GM12872 (cell line): Measurements from ENCODE around the gene PTPRE.

Source experiments
- TF ChIP-seq, protein P1 (sequence below): IDR thresholded peaks from 3 replicates; pipeline ENCODE4 v1.5.1; 2011; ENCODE audit warnings: low read depth, mild to moderate bottlenecking, low read length, moderate library complexity; ENCODE audit not compliant: insufficient read depth

The PTPRE gene

DNA sequence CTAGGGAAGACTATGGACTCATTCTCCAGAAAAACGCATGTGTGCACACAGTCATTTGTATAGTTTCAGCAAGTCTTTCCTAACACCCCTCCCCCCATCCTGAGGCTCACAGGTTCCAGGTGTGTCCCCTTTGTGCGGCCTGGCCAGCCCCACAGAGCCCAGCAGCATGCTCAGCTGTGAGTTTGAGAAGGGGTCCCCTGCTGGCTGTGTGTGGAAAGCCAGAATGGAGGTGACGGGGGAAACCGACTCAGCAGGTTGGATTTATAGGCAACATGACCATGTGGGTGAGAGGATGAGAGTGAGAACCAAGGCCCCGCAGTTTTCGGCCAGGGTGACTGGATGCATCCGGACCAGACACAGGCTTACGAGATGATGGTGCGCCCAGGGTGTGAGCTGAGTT, 9.9 kb downstream of the PTPRE start:
- TF ChIP-seq, protein P1, sequence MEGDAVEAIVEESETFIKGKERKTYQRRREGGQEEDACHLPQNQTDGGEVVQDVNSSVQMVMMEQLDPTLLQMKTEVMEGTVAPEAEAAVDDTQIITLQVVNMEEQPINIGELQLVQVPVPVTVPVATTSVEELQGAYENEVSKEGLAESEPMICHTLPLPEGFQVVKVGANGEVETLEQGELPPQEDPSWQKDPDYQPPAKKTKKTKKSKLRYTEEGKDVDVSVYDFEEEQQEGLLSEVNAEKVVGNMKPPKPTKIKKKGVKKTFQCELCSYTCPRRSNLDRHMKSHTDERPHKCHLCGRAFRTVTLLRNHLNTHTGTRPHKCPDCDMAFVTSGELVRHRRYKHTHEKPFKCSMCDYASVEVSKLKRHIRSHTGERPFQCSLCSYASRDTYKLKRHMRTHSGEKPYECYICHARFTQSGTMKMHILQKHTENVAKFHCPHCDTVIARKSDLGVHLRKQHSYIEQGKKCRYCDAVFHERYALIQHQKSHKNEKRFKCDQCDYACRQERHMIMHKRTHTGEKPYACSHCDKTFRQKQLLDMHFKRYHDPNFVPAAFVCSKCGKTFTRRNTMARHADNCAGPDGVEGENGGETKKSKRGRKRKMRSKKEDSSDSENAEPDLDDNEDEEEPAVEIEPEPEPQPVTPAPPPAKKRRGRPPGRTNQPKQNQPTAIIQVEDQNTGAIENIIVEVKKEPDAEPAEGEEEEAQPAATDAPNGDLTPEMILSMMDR: no peak

DNA sequence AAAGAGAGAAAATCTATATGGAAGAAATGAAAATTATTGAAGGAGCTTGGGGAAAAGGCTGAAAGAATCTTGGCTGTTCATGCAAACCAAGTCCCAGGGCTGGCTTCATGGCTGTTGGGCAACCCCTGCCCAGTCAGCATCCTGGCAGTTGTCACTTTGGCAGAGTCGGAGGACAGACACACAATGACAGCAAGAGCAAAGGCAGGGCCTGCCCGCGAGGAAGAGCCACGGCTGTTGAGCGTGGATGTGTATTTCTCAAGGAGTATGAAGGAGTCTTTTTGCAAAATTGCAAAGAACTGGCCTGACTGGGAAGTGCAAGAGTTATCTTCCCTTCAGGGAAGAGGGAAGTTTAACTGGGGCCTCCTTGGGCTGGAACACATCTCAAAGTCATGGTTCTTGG, 11.7 kb downstream of the PTPRE start:
- TF ChIP-seq, protein P1: no peak

DNA sequence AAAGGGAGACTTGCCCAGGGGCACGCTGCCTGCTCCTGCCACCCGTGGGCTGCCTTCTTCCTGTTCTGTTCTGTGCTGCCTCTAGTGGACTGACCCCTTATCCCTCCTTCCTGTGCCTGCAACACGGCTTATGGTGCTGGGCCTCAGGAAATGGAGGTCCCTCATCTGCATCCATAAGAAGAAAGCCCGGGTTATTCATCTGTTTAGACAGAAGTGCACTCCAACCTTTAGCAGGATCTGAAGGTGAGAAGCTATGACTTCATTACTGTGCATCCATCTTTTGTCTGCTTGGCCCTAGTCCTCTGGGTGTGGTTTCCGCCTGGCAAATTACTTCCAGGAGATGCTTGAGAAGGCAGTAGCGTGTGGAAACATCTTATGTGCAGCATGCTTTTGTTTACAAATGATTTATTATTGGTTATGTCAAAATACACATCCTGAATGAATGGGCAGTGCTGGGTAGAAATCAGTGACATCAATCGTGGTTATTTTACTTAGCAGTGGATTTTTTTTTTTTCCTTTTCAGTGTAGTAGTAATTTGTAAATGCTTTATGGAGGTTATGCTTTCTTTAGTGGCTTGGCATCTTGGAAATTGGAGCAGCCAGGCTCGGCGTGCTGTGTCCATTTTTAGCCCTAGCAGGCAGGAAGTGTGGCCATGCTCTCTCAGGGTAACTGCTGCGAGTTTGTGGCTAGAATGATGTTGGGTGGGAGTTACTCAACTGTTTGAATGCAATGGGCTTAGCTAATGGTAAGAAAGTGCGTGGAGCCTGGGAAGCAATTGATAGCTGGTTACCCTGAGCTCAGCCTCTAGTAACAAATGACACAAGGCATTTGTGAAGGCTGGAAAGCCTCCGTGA, 12.7 kb downstream of the PTPRE start:
- TF ChIP-seq, protein P1: peak; percentile 30; the same call in 1 of the 3 replicates

DNA sequence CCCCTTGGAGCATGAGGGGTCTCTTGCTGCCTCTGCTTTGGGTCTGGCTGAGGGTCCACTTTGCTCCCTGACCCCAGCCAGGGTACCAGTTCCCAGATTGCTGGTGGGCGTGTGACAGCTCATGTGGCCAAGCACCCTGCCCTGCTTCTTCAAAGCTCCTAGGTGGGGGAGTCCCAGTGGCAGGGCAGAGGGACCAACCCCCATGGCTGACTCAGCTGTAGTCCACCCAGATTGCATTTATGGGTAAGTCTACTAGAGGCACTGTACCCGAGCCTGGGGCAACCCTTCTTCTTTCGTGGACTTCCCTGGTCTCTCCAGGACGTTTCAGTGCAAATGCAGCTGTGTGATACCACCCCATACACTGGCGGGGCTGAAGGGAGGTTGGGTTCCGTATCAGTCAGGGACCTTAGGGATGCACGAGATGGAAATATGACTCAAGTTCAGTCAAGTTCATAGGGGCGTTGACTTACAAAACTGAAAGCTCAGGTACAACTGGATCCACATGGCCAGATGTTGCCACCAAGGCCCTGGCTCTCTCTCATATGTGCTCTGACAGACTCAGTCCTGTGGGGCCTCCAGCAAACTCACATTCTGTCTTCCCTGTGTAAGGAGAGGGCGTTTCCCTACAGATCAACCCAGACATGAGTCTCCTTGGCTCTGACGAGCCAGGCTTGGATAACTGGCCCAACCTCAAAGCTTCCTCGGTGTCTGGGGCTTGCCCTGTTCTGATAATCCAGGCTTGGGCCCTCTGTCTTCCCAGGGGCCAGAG, 13.6 kb downstream of the PTPRE start:
- TF ChIP-seq, protein P1: no peak

DNA sequence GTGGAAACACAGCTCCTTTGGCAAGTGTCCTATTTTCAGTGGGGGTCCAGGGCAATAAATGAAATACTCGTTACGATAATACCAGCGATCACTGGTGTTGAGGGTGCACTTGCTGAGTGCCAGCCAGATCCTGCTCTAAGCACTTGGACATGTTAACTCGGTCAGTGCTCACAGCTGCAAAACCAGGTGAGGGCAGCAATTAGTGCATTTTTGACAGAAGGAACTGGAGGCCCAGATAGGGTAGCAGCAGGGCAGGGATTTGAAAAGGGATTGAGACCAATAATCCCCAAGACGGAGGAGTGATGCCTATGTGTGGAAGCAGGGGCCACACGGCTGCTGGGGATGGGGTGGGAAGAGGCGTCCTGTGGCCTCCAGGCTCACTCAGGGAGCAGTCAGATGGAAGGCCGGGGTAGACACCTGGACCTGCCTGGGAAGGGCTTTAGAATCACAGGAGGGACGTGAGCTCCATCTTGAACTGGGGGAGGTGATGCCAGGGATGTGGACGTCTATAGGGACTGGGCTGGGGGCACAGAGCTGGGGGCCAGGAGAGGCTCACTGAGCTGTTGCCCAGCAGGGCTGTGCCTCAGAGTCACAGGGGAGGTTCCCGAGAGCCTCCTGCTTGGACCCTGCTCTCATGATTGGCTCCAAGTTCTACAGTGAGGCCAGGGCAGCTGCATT, 14.3 kb downstream of the PTPRE start:
- TF ChIP-seq, protein P1: no peak

DNA sequence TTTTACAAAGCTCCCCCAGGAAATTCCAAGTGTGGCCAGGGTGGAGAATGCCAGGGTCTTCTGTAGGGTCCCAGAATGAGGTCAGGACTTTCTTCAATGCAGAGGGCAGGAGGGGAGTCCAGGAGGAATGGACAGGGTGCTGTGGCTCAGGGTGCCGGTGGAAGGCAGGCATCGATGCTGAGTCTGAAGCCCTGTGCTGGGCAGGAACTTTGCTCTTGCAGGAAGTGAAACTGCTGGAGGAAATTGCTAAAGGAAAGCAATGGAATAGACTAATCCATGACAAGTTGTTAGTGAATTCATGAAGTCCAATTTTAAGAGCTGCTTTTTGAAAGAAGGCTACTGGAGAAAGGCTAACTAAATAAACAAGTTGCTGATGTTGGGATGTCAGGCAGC, 14.8 kb downstream of the PTPRE start:
- TF ChIP-seq, protein P1: no peak

DNA sequence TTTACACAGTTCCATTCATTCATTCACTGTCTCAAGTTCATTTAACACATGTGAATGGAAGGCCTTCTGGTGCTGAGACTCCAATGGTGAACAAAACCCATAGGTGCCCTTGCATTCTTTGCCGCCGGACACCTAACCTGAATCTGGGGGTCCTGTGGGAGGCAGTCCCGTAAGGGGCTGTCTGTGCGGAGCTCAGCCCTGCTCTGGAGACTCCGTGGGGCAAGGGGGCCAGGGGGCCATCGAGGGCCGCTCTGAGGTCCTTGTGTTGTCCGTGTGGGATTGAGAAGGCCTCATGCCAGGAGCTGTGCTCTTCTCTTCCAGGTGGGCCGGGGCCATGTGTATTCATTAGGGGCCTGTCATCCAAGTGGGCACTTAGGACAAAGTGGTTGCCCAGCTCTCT, 15.3 kb downstream of the PTPRE start:
- TF ChIP-seq, protein P1: no peak
